HG03060 (cell line): Measurements from ENCODE around the gene CDC7.

Source experiments
- ATAC-seq: cut with Tn5 transposase; IDR thresholded peaks from one replicate; pipeline ENCODE4 v1.9.1; 2021; ENCODE audit warnings: low read depth, moderate number of reproducible peaks; ENCODE audit not compliant: unreplicated experiment

The CDC7 gene

GRCh38 chr1:91546301-91546581 is 45.6 kb downstream of the CDC7 start:
- no peak for ATAC-seq

DNA sequence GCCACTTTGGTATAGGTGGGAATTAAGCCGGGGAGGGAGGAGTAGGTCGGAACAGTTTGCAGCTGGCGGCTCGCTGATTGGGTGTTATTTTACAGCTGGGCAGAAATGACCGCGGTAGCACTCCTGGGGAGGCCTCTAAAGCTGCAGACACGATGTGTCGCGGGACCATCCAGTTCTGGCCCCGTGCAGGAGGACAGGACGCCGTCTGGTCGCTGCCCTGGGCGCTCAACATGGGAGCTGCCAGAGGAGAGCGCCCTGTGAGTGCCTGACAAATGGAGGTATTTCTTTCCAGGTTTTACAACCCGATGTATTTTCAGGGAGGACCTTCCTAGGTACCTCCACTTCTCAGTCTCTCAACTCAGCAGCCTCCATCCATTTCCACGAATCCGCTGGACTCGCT is 46.2 kb downstream of the CDC7 start:
- ATAC-seq, result no peak

- no peak for ATAC-seq
Observed at GRCh38 chr1:91548376-91549040, 47.9 kb downstream of the CDC7 start.

DNA sequence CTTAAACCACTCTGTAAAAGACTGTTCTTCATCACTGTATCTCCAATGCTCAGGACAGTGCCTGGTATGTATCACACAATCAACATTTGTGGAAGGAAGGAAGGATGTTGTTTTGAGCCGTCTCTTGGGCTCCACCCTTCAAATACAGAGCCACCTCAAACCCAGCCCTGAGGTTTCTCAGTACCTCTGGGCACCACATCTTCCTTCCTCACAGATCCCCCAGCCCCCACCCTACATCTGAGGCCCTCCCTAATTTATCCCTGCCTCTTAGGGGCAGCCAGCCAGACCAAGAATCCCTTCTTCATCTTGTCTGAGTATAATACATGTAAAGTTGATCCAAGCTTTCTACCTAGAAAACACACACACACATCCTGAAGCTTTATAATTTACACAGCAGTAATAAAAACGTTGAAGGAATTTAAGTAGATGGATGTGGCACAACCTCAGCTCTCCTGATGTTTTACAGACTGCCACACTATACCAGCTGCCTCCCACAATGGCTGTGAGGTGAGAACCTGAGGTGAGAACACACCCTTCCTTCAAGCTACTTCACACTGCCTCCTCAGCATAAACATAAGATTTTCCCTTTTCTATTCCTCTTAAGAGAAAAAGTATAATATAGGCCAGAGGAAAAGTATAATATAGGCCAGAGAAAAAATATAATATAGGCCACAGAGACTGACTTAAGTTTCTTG is 48.5 kb downstream of the CDC7 start:
- no peak for ATAC-seq

DNA sequence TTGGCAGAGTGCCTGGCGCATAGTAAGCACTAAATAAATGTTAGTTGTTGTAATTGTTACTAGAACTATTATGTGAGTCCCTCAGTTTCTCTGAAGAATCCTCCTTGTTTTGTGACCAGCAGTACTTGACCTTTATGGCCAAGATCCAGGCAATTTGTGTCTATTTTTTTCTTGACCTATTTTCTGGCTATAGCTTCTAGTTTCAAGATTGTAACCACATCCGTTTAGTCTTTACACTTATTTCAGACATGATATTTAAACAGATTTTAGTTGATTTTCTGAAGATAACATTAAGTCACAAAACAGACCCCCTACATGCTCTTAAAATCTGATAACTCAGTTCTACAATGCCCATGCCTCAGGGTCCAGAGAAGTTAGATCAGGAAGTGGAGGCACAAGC is 50.3 kb downstream of the CDC7 start:
- ATAC-seq, result no peak

DNA sequence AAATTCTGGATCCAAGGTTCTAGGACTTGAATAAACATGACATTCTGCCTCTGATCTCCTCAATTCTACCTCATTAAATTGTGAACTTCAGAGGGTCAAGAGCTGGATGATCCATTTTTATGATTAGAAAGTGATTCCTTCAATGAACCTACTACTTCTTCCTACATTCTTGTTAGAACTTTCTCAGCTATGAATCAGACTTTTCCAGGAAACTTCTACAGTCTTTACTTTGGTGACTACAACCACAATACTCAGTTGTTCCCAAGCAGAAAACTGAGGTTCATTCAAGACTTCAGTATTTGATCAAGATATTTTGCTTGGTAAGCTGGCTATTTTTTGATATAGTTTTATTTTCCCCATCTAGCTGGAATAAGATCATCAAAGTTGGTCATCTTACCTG is 51.4 kb downstream of the CDC7 start:
- ATAC-seq, result no peak

DNA sequence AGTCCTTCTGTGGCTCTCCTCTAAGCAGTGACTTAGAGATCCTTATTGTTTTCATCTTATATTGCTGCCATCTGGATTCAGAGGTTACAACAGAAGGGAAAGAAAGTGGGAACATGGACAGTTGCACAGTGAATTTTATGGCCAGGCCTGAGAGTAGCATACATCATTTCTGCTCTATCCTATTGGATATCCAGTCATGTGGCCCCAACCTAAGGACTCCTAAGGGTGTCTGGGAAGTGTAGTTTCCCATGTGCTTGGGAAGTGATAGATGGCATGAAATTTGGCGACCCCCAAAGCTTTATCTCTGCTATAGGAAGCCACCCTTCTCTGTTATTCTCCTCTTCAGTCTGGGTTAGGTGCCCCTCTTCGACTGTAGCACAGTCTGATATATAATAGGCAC is 51.9 kb downstream of the CDC7 start:
- ATAC-seq, result no peak

GRCh38 chr1:91553177-91553591 is 52.5 kb downstream of the CDC7 start:
- no peak for ATAC-seq

GRCh38 chr1:91555074-91555730 is 54.6 kb downstream of the CDC7 start:
- ATAC-seq, result no peak

DNA sequence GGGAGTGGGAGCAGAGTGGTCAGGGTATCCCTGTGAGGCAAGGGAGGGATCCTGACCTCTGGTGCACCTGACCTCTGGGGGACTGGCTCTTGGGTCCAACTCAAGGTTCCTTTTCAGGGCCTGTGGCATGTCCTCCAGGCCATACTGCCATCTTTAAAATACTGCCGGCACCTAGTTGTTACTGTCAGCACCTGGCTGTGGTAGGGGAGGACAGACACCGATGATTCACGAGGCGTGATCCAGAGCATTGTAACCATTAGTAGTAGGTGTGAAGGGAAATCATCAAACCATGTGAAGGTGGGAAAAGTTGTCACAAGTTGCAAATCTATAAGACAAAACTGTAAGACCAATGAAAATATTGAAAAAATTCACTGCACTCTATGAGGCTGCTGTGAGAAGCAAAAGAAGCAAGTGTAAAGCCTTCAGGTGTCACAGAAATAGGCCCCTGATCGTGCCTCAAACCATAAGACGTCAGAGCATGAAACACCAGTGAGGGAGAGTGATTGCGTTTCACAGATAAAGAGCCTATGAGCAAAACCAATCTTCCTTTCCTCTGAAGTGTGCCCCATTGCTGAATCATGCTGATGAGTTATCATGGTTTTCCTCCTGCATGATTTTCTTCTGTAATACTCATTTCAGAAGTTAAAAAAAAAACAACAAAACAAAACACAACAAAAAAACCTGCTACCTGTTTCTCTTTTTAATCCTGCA is 55.3 kb downstream of the CDC7 start:
- no peak for ATAC-seq

DNA sequence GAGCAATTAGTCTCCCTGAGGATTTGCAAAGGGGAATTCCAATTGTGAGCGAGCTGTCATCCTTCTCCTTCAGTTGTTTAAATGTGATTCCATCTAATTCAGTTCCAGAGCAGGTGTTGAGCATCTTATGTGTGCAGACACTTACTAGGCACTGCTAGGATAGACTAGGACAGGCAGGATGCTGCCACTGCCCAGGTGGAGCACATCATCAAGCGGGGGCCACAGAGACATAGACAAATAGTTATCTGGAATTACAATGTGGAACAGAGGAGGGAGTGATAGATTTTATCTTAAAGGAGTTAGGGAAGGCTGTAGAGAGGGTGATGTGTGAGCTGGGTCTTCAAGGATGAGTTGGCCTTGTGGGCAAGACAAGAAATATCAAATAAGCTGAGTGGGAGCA is 55.9 kb downstream of the CDC7 start:
- no peak for ATAC-seq

- ATAC-seq, result no peak
Observed at GRCh38 chr1:91557039-91557690, 56.5 kb downstream of the CDC7 start.

DNA sequence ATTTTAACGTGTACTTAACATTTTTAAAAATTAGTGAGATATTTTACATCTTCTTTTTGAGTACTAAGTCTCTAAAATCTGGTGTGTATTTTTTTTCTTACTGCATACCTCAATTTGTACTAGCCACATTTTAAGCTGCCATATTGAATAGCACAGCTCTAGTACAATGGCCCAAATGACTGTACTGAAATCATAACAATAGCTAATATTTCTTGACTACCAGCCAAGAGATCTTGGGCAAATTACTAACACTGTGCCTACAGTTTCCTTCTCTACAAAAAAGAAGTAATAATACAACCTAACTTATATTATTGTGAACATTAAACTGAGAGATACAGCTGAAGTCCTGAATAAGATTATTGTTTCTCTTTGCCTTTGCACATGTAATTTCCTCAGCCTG is 57.2 kb downstream of the CDC7 start:
- ATAC-seq, result no peak

DNA sequence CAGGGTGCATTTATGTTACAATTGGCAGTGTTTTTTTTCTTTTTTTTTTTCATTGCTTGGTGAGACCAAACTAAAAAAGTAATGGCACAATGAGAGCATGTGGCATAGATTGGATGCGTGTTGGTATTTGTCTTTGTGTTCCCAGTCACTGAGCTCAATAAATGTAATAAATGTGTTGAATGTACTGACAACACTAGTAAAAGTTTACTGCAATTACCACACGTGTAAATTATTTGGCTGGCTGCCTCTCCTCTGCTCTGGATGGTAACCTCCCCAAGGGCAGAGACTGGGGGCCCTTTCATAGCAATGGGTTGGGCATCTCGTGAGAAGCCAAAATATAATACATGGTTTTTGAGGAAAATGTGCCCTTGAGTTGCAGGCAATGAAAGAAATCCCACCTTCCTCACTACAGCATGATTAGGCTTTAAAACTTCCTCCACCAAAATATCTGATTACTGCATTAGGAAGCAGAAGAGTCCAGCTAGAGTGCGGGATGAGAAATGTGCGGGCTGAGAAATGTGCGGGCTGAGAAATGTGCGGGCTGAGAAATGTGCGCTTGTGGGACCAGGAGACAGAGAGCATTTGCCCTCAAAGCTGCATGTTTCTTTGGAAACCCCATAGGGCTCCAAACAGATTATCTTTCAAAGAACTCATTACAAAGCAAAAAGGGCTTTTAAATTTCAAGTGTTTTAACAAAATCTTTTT is 58.5 kb downstream of the CDC7 start:
- no peak for ATAC-seq

- no peak for ATAC-seq
Observed at GRCh38 chr1:91559838-91560565, 59.4 kb downstream of the CDC7 start.

DNA sequence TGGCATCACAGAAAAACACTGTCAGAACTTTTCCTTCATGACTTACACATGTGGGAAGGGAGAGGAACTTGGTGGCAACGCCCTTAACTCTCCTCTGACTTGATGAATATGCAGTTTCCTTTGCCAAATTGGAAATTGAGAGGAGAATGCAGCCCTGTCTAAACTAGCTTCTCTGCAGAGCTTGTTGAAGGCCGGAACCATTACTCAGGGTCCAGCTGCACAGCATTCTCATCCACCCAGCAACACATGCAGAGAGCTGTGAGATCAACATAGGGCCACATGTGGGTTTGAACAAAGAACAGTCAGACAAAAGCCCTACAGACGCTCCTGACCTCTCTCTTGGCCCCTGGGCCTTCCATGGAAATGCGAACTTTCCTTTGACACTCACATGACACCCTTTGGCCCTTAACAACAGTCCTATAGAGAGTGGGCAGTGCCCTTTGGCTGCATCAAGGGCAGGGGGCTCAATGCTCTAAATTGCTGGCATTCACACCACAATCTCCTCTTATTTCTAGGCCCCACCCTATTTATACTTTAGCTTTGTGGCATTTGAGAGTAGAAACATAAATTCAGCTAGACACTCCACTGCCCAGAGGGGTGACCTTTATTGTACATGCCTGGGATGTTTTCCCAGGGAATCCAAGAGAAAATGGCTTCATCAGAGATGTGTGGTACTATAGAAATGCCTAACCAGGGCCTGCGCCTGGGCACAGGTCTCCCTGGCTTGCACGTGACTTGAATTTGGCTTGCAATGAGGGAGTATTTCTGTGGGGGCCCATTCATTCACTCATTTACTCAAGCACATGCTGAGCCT is 64.4 kb downstream of the CDC7 start:
- no peak for ATAC-seq

DNA sequence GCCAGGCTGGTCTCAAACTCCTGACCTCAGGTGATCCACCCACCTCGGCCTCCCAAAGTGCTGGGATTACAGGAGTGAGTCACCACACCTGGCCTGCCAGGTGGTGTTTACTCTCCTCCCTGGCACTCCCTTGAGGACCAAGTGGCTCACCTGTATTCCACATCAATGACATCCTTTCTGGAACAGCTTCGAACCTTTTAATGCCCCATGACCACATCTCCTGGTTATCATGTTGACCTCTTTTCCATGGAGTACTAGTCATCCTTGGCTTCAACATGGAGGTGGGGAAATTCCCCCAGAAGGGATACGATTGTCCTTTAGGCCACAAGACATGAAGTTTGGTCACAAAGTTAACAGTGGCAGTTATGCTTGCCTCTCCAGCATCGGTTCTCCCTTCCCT is 66.9 kb downstream of the CDC7 start:
- no peak for ATAC-seq

DNA sequence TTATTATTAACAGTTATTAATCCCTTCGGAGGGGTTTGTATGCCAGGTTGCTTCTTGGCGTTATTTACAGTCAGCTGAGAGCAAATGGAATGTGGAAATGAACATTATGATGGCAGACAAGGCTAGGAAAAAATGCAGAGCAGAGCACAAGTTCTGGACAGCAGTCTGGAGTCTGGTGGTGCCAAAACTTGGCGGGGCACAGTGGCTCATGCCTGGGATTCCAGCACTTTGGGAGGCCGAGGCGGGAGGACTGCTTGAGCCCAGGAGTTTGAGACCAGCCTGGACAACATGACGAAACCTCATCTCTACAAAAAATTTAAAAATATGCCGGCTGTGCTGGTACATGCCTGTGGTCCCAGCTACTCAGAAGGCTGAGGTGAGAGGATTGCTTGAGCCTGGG is 67.6 kb downstream of the CDC7 start:
- ATAC-seq, result no peak
